G401.6 (cell line): Measurements from ENCODE around the gene BNC2.
"Not testable (repeated sequence)": the region's sequence is repeated elsewhere in the genome, so short reads cannot be mapped to it uniquely, and the experiment has no call there.

Source experiments
- FAIRE-seq: peaks from 2 replicates; lab custom pipeline; 2012; peaks lifted over from hg19 to GRCh38; lab: Jason Lieb, UNC

The BNC2 gene

DNA sequence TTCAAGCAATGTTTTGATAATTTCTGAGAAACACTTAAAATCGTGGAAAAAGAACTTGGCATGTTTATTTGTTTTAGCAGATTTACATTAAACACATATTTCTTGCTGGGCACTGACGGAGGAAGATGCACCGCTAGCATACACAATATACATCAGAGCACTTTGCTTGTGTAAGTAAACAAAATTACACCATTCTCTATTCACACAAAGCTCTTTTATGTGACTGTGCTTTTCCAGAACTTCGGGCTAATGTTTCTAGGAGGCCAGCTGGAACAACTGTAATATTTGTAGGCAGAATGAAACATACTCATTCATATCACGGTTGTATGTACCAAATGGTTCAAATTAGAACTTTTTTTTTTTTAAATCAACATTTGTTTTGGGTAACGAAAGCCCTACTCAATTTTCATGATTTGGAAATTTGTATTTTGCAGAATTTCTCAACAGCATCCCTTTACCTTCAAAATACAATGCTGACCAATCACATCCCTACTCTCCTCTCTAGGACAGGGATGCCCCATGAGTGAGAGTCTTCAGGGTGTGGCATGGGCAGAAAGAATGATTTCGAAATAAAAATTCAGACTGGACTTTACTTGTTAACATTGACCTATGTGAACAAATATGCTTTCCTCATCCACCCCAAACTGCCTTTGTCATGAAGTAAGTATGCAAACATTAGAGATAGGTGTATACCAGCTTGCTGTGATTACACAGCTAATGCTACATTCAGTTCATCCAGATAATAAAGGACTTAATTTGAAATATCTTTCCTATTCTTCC lies 425.1 kb downstream of the BNC2 start:
- FAIRE-seq: no peak

DNA sequence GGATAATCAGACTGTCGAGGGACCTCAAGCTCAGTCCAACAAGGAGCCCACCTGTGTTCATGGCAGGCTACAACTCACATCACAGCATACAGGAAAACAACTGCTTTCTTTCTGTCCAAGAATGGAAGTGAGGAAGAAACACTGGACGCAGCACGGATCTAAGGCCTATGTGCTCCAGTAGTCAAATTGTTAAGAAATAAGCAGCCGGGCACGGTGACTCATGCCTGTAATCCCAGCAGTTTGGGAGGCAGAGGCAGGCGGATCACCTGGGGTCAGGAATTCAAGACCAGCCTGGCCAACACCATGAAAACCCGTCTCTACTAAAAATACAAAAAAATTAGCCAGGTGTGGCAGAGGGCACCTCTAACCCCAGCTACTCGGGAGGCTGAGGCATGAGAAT lies 427.8 kb downstream of the BNC2 start:
- FAIRE-seq: no peak

DNA sequence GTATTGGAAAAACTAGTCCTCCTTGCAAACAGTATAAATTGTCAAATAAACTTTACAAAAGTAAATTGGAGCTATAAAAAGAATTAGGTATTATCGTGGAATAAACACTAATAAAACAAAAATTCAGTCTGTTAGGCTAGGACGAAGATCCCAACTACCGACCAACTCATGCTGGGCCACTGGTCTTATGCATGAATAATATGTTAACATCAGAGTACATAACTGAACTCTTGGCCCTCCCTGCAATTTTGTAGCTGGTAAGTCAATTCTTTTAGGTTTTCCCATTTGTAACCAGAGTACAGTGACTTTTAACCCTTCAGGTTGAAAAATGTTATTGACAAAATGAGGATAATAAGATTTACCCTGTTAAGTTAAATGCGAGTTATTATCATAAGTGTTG lies 428.7 kb downstream of the BNC2 start:
- no peak for FAIRE-seq

DNA sequence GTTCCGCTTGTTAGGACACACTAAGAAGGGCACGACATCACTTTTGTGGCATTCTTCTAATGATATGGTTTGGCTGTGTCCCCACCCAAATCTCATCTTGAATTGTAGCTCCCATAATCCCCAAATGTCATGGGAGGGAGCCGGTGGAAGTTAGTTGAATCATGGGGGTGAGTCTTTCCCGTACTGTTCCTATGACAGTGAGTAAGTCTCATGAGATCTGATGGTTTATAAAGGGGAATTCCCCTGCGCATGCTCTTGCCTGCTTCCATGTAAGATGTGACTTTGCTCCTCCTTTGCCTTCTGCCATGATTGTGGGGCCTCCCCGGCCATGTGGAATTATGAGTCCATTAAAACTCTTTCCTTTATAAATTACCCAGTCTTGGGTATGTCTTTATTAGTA lies 431.6 kb downstream of the BNC2 start:
- not testable (repeated sequence) for FAIRE-seq

DNA sequence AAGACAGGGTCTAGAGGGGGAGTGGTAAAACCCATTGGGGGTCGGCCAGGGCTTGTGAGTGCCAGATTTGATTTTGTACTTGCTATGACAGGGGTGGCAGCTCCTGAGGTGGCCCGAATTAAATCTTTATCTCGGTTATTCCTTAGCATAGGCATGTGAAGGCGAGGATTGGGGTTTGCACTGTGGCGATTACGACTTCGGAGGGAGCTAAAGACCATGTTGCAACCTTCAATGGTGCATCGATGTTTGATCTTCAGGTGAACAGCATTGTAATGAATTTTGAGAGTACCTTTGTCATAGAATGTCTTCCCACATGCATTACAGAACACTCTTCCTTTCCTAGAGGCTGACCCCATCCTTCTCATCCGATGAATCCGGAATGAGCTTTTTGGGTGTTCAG lies 433.9 kb downstream of the BNC2 start:
- no peak for FAIRE-seq

DNA sequence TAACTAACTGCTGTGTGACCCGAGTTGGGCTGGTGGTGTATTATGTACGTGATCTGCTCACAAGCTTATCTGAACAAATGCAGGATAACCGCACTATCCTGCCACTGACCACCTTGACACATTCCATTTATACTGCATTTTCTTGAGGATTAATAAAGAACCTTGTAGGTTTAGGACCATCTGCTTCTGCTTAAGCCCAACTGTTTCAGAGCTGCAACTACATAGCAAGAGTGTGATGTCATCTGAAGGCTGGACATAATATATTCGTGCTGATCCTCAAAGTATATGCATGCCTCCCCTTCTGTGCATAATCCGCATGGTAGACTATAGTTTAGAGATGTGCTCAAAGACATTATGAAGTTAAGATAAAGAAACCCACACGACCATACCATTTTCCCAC lies 435.9 kb downstream of the BNC2 start:
- no peak for FAIRE-seq

DNA sequence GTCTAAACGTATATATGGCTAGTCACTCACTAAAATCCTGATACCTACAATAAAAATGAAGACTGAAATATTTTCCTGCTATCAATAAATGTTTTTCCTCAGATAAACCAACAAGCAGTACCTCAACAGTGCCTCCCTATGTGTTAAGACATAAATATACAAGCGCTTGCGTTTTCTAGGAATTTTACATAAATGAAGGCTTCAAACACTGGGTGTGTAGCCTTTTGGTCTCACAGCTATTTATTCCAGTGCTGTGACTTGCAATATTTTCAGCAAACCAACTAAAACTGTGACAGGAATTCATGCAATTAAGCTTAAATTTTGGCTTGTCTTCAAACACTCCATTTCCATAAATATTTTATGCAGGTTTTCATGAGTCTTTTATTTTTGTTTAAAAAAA lies 437.0 kb downstream of the BNC2 start:
- no peak for FAIRE-seq

DNA sequence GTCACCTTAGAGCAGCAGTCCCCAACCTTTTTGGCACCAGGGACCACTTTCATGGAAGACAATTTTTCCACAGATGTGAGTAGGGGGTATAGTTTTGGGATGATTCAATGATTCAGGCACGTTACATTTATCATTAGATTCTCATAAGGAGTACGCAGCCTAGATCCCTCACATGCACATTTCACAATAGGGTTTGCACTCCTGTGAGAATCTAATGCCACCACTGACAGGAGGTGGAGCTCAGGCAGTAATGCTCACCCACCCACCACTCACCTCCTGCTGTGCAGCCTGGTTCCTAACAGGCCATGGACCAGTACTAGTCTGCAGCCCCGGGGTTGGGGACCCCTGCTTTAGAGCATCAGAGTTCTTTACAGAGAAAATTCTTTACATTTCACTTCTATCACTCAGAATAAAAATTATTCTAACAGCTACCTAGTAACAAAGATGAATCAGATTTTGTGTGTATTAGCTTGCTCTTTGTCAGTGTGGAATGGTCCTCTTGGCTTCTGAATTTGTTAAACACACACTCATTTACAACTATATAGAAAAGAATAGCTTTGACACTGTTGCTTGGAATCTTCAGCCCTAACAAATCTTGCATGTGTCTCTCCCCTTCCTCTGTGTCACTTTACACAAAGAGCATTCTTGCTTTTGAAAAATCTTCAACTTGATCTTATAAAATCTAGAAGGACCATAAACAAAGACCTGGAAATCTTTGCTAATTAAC lies 438.6 kb downstream of the BNC2 start:
- no peak for FAIRE-seq

DNA sequence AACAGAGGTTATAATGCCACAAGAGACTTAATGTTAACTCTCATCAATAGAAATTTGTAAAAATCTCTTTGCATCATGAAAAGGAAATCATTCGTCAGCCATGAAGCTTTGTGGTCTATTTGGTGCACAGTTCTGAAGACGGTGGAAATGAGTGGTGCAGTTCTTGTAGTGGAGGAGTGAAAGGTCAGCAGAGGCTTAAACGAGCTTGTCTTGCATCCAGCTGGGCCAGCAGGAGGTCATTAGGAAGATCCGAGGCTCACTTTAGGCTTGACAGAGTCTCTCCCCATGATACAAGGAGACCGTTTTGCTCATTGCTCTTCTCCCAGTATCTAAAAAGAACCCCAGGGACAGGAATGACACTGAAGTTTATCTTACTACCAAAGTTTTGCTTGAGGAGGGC lies 440.8 kb downstream of the BNC2 start:
- no peak for FAIRE-seq

DNA sequence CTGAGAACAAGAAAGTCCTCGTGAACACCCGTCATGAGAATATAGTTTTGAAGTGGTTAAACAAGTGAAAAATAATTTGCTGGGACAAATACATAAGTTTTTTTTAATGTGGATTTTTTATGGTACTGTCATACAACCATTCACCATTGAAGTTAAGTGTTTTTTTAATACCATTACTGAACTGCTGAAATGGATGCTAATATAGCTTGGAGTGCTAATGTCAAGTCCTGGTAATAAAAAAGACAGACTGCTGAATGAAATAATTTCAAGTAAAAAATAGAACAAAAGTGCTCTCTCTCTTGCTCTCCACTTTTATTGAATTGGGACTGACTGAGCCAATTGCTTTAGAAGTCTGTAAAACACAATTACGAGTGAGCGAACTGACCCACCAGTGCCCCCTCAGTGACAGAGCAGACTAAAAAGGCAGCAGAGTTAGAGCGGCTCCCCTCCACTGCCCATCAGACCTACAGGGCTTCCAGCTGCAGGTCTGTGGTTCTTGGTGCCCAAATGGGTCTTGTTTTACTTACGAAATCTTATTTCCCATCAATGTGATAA lies 442.5 kb downstream of the BNC2 start:
- FAIRE-seq: no peak

DNA sequence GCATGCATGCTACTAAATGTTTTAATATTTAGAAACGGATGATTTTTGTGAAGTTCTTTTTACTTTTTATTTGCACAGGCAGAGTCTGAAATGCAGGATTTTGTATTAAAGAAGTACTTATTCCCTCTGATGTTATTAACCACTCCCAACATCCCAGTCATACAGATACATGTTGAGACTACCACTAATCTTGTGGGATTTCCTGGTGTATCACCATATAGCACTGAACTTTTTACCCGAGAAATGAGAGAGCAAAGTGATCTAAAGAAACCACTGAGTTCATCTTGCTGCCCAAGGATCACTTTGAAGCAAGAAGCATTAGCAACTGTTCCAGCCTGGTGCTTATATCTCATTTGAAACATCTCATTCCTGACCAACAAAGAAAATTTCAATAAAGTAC lies 443.8 kb downstream of the BNC2 start:
- no peak for FAIRE-seq

DNA sequence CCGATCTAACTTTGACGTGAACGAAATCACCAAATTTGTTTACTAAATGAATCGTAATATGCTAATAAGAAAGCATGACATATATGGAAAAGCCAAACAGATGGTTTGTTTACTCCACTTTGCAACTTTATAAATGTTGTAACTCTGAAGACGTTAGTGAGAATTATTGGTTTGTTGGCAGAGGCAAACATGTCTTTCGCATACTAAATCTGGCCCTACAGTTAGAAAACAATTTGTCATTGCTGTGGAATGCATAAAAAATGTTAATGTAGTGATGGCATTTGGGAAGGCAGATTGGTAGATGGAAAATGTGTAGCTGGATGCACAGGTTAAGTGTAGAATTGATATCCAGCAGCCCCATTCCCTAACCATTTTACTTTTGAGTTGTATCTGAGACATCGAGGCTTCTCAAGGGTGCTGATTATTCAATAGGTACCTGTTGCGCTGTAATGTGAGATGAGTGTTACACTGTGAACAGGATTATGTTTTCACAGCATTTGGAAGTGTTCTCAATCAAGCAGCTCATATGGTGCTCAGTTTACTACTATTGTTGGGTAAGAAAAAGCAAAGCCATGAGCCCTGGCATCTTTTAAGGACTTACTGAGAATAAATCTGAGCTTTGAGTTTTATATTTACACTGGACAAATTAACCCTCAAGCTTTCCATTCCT lies 444.8 kb downstream of the BNC2 start:
- no peak for FAIRE-seq

DNA sequence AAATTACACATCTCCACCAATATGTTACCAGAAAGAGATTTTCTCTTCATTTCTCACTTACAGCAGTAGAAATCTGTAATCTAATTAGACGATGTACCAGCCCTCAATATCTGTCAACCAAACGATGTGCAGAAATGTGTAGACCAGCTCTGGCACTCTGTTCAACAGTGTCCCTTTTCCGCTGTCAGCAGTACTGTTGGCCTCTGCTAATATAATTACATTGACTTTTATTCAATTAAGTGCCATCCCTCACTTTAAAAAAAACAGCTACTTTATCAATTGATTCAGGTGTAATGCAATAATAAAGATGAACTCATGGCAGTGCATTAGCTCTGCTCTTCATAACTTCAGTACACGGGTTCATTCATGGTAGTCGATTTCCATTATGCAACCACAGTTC lies 448.4 kb downstream of the BNC2 start:
- FAIRE-seq: no peak

DNA sequence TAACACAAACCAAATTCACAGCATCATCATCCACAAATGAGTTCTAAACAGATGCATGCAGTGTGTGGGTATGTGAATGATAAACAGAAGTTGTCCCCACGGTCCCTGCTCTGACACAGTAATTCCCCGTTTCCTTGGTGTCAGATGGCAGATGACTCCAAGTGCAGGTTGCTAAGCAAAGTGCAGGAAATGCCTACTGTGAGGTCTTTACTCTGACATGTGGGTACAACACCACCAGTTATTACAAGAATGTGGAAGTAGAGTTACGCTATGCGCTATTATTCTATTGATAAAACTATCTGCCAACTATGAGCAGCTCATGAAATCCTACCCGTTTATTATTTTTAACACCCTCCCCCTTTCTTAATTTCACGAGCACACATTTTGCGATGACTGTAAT lies 448.9 kb downstream of the BNC2 start:
- FAIRE-seq: no peak

DNA sequence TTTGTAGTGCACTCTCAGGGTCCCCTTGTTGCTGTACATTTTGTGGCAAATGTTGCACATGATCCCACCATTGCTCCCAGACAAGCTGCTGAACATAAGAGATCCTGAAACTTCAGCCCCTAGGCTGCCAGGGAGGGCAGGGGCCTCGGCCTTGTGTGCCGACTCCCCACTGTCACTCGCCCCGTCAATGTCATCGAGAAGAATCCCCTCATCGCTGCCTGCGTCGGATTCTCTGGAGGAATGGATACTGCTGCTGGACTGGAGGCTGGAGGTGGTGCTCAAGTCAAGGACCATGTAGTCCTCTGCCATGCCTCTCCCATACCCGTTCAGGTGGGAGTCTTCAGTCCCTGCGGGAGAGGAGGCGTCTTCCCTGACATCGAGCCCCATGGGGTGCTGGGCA lies 451.3 kb downstream of the BNC2 start:
- FAIRE-seq: no peak

DNA sequence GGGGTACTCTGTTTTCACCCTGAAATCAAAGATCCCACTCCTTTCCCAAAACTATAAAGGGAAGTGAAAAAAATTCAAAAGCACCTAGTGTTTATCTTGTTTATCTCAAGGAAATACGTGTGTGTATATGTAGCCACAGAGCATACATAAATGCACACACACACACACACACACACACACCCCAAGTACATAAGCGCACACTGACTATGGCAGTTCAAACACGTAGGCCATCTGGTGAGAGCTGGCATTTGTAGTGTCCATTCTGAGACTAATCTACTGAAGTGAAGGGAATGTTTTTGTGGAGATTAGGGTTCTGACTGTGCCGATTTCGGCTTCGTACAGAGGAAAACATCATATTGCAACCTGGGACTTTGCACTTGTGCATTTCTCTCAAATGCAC lies 451.7 kb downstream of the BNC2 start:
- FAIRE-seq: no peak

DNA sequence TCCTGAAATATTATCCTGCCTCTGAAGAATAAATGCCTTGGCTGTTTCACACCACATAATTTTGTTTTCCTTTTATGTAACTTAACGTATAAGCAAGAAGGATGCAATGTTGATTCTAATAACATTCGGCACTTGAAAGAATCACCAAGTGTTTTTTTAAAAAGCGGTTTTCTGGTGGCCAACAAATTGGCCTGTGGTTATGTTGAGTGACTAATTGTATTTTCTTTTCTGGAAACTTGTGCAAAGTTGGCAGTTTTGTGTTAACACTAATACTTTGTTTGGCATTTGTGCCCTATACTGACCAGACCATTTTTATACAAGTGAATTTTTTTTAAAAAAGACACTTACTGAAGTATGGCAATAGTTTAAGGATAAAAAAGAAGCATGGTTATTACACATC lies 452.7 kb downstream of the BNC2 start:
- FAIRE-seq: no peak

DNA sequence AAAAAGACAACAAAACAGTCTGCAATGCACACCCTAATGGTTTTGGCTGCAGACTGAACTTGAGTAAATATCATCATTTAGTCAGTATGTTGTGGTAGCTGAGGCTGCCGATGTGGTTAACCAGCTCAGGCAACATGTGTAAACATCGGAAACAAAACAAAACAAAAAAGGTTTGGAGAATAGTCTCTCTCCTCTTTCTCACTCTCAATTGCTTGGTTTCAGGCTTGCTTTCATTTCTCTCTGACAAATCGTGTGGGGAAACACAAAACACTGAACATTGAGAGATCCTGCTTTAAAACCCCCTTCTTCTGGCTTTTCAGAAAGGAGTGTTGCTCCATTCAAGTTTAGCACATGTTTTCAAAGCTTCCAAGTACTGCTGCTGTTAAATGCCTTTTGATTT lies 453.3 kb downstream of the BNC2 start:
- FAIRE-seq: no peak

DNA sequence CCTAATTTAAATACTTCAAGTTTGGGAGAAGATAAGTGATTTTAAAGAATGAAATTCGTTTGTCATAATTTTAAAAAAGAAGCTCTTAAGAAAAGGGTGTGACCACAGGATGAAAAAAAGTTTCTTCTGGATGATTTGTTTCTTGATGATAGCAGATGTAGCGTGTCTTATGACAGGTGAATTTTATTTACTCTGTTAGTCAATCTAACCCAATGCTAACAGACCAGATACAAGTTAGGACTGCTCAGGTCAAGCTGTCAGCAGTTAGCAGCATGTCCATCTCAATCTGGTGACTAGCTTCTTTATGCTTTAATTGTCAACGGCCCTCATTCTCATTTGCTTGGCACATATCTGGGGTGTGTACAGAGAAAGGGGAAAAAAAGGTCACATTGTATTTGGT lies 456.0 kb downstream of the BNC2 start:
- FAIRE-seq: no peak

DNA sequence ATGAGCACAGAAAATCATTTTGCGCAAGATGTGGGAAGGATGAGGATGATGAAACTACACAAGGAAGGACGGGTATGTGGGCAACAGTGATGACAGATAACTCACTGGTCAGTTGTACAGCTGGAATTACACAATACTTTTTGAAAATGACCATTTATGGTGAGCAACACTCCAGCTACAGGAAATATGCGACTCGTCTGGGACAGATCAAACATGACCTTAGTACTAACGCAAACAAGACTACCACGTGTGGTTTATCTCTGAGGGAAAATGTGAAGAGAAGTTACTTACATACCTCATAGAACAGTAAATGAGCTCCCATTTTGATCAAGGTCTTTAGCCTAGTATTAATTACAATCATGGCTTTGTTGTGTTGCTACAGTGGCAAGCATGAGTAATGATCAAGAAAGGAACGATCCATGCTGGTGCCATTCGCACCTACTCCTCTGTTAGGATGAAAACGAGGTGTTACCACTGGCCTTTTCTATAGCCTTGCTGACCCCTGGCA lies 456.9 kb downstream of the BNC2 start:
- FAIRE-seq: no peak

DNA sequence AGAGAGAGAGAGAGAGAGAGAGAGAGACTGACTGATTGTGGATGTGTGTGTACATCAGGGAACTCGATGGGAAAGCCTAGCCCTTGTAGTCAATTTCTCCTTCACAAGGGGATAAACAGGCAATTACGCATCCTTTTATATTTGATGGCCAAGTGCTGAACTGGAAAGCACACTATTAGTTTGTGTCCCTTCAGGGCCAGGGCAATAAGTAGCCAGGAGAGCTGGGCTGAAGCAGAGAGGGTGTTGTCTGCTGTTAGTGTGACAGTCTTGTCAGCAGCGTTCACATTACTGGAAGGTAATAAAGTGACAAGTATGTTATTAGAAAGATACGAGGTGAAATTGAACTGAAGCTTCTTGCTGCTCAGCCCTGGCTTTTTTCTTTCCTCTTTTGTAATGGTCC lies 457.7 kb downstream of the BNC2 start:
- FAIRE-seq: no peak

DNA sequence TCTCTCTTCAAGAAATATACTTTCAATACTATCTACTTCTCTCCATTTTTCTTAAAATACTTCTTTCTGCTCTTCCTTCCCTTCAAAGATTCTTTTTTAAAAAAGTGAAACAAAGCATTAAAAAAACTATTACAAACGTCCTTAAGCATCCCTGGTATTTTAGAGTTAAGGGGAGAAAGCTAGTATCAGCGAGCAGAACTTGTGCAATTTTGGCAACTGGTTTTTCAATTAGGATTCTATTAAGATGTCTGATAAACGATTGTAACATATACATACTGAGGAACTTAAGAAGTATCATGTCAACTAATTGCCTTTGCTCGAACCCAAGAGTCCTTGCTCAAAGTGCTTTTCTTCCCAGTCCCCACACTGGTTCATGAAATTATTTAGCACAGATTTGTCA lies 459.2 kb downstream of the BNC2 start:
- FAIRE-seq: no peak
